GM12878 (cell line): ENCODE data around the gene BHLHA15. TPM values are rescaled to one million over a fixed set of nuclear protein-coding genes. Genes with fewer than 3 reads are reported as not detected.

Source experiments
- ATAC-seq: fragments of 200-7000 bp; cut with Tn5 transposase; 3 replicates; pipeline ENCODE4 v1.9.1; 2020; ENCODE audit warnings: mild to moderate bottlenecking, moderate library complexity
- BruUV-seq: library from RNA; stranded (reverse); fragments of 400-500 nt; replicated peaks from 2 replicates; lab custom pipeline; 2021; lab: Mats Ljungman, UMichigan
- CTCF ChIA-PET: fragments of 300-600 bp; sonication (Branson Sonifier 250); formaldehyde crosslinking; extraction: SDS; loops from one replicate; lab custom pipeline; 2021; ENCODE audit warnings: inconsistent platforms; lab: Yijun Ruan, JAX
- POLR2A ChIA-PET: fragments of 350-600 bp; formaldehyde crosslinking; extraction: SDS; loops from one replicate; lab custom pipeline; 2021; ENCODE audit warnings: inconsistent platforms; lab: Charles Lee
- RAD21 ChIA-PET: fragments of 300-600 bp; sonication (Branson Sonifier 250); formaldehyde crosslinking; loops from one replicate; lab custom pipeline; 2023; ENCODE audit warnings: antibody characterized with exemption; ENCODE audit not compliant: unreplicated experiment; lab: Charles Lee
- SMC1A ChIA-PET: fragments of 300-600 bp; sonication (Branson Sonifier 250); formaldehyde crosslinking; loops from one replicate; lab custom pipeline; 2023; ENCODE audit not compliant: unreplicated experiment, uncharacterized antibody; lab: Charles Lee
- DNase-seq: peaks from one replicate; pipeline ENCODE4 v3.0.0-alpha.2; 2011; ENCODE audit warnings: low read depth, low spot score
- FAIRE-seq: peaks from 3 replicates; lab custom pipeline; 2011; peaks lifted over from hg19 to GRCh38; lab: Jason Lieb, UNC
- H2AFZ ChIP-seq: 2 replicates; pipeline ENCODE4 v1.6.0; 2011; ENCODE audit warnings: low read depth, low read length, control low read depth; ENCODE audit not compliant: control insufficient read depth
- H3K27ac ChIP-seq: 2 replicates; pipeline ENCODE4 v1.5.1; 2011; ENCODE audit warnings: control low read depth; ENCODE audit not compliant: control insufficient read depth, insufficient read depth
- H3K27me3 ChIP-seq, 2 experiments: replicated peaks in 1 of 2; 2 replicates each; pipeline versions ENCODE4 v1.6.0 to v1.6.1; 2011; ENCODE audit warnings: low read length in 1 of 2; ENCODE audit not compliant: control insufficient read depth in 2 of 2, insufficient read depth in 2 of 2
- H3K36me3 ChIP-seq, 2 experiments: 2 replicates each; pipeline ENCODE4 v1.5.1; 2011; ENCODE audit warnings: low read length in 1 of 2; ENCODE audit not compliant: control insufficient read depth in 2 of 2, insufficient read depth in 2 of 2
- H3K4me1 ChIP-seq: 2 replicates; pipeline ENCODE4 v1.6.1; 2011; ENCODE audit warnings: mild to moderate bottlenecking, low read length, moderate library complexity, mixed read lengths; ENCODE audit not compliant: control insufficient read depth, insufficient read depth
- H3K4me2 ChIP-seq: 2 replicates; pipeline ENCODE4 v1.6.0; 2011; ENCODE audit warnings: control low read depth; ENCODE audit not compliant: control insufficient read depth, insufficient read depth
- H3K4me3 ChIP-seq: fragments of 200-600 bp; sonication (generic); 2 replicates; pipeline ENCODE4 v1.5.1; 2016
- H3K79me2 ChIP-seq: 2 replicates; pipeline ENCODE4 v1.6.0; 2011; ENCODE audit warnings: low read length; ENCODE audit not compliant: control insufficient read depth, insufficient read depth
- H3K9ac ChIP-seq: 2 replicates; pipeline ENCODE4 v1.8.0; 2011; ENCODE audit warnings: low read length, control low read depth, mixed read lengths; ENCODE audit not compliant: control insufficient read depth, insufficient read depth
- H3K9me3 ChIP-seq: replicated peaks from 3 replicates; pipeline ENCODE4 v1.5.1; 2011; ENCODE audit warnings: mild to moderate bottlenecking, low read length; ENCODE audit not compliant: control insufficient read depth, insufficient read depth
- H4K20me1 ChIP-seq: 2 replicates; pipeline ENCODE4 v1.6.0; 2011; ENCODE audit not compliant: control insufficient read depth, insufficient read depth
- CEBPZ ChIP-seq: fragments of 150-350 bp; IDR thresholded peaks from 2 replicates; pipeline ENCODE4 v1.6.1; 2016; ENCODE audit warnings: low read depth, low read length
- CREM ChIP-seq: IDR thresholded peaks from 2 replicates; pipeline ENCODE4 v1.6.1; 2014; ENCODE audit warnings: antibody characterized with exemption, low read depth
- EP300 ChIP-seq, 2 experiments: fragments of 150-350 bp in 1 of 2; IDR thresholded peaks; 2 replicates each; pipeline ENCODE4 v1.6.1; 2011 to 2012; ENCODE audit warnings: low read depth in 2 of 2, low read length in 2 of 2, borderline replicate concordance in 1 of 2, improper control_type of control experiment in 1 of 2, inconsistent platforms in 1 of 2; ENCODE audit not compliant: control insufficient read depth in 1 of 2
- GATAD2B ChIP-seq: fragments of 450-650 bp; conservative IDR thresholded peaks from 2 replicates; pipeline ENCODE4 v1.6.1; 2017; ENCODE audit warnings: low read depth, mild to moderate bottlenecking, moderate library complexity
- POLR2AphosphoS5 ChIP-seq: IDR thresholded peaks from 2 replicates; pipeline ENCODE4 v1.6.1; 2011; ENCODE audit warnings: mild to moderate bottlenecking, low read length, inconsistent platforms
- SIN3A ChIP-seq: IDR thresholded peaks from 2 replicates; pipeline ENCODE4 v1.6.1; 2012; ENCODE audit warnings: low read depth, low read length, improper control_type of control experiment
- WRNIP1 ChIP-seq: IDR thresholded peaks from 2 replicates; pipeline ENCODE4 v1.6.1; 2011; ENCODE audit warnings: low read depth, low read length, improper control_type of control experiment, borderline replicate concordance
- YY1 ChIP-seq: IDR thresholded peaks from 2 replicates; pipeline ENCODE4 v1.6.1; 2011; ENCODE audit warnings: low read depth, mild to moderate bottlenecking, low read length
- ZBTB11 ChIP-seq: fragments of 450-650 bp; formaldehyde crosslinking; IDR thresholded peaks from 2 replicates; pipeline ENCODE4 v1.5.0; 2022; ENCODE audit warnings: mild to moderate bottlenecking, missing genetic modification characterization
- WGBS: methylation state at CpG from one replicate; pipeline ENCODE4 v1.1.6; 2016; ENCODE audit warnings: low lambda C conversion rate; ENCODE audit not compliant: insufficient replicate concordance, insufficient coverage; ENCODE audit errors: missing lambda C conversion rate; 5-methylcytosine and 5-hydroxymethylcytosine counted together
- in situ Hi-C: fragments of 300-500 bp; cut with MboI; formaldehyde crosslinking; loops from 9 replicates; pipeline ENCODE4 v1.14.3; 2018; ENCODE audit warnings: mixed read lengths
- intact Hi-C: fragments of 100-400 bp; cut with micrococcal nuclease; formaldehyde crosslinking; loops from one replicate; pipeline ENCODE4 v1.14.2; 2022; ENCODE audit not compliant: unreplicated experiment
- polyA plus RNA-seq, 11 experiments: library from polyadenylated mRNA; depleted of rRNA in 4 of 11; unstranded in 6 of 11; stranded (reverse) in 5 of 11; fragments of >200 nt; fragmentation: Nextera tagmentation in 4 of 11; fragmentation: Illumina TruSeq in 1 of 11; extraction: Ambion mirVana in 4 of 11; extraction: Trizol in 1 of 11; gene quantifications; 1 replicate in 1 of 11; 2 replicates in 10 of 11; pipeline versions ENCODE4 v1.2.1 to v1.2.3, GENCODE V29; 2011 to 2016; ENCODE audit warnings: inconsistent platforms in 2 of 11, missing spikeins in 2 of 11, low read depth in 1 of 11
- total RNA-seq, 4 experiments: library from RNA; depleted of rRNA in 3 of 4; stranded (reverse); fragments of >200 nt in 3 of 4; fragmentation: Illumina TruSeq in 1 of 4; extraction: Trizol in 1 of 4; gene quantifications; 2 replicates each; pipeline versions ENCODE4 v1.2.1 to v1.2.3, GENCODE V29; 2013 to 2021
- TF ChIP-seq, protein P1 (sequence below): IDR thresholded peaks from 2 replicates; pipeline ENCODE4 v1.6.1; 2012; ENCODE audit warnings: mild to moderate bottlenecking, low read depth, low read length

The BHLHA15 gene
- total and polyA plus RNA-seq, 10 of the 15 experiments (the other 5 are each of a cell fraction or from before 2014, with no cell fraction given) = 0.54 to 4.2 (median 2.5) TPM; not detected in 4

DNA sequence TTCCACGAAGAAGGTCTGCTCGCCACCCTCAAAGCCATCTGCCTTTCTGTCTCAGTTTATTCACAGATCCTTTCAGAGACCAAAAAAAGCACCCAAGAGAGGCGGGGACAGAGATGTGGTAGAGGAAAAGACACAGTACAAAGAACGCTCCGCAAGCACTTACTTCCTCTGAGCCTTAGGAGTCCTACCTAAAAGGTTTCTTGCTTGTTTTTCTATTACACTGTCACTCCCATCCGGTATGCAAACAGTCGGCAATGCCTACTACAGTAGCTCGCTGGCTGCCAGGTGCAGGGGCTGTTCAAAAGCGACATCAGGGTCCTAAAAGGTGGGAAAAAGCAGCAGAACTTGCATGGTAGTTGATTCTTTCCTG, 40.0 kb downstream of the BHLHA15 start (continued):
- no peak for TF ChIP-seq CEBPZ
- no peak for TF ChIP-seq POLR2AphosphoS5
- TF ChIP-seq EP300 (IDR thresholded peaks at IDR 0.05; ENCODE audit: borderline replicate concordance in 1 of 2, control insufficient read depth in 1 of 2, low read depth in 2 of 2, low read length in 2 of 2) = no peak
- TF ChIP-seq WRNIP1 = no peak

DNA sequence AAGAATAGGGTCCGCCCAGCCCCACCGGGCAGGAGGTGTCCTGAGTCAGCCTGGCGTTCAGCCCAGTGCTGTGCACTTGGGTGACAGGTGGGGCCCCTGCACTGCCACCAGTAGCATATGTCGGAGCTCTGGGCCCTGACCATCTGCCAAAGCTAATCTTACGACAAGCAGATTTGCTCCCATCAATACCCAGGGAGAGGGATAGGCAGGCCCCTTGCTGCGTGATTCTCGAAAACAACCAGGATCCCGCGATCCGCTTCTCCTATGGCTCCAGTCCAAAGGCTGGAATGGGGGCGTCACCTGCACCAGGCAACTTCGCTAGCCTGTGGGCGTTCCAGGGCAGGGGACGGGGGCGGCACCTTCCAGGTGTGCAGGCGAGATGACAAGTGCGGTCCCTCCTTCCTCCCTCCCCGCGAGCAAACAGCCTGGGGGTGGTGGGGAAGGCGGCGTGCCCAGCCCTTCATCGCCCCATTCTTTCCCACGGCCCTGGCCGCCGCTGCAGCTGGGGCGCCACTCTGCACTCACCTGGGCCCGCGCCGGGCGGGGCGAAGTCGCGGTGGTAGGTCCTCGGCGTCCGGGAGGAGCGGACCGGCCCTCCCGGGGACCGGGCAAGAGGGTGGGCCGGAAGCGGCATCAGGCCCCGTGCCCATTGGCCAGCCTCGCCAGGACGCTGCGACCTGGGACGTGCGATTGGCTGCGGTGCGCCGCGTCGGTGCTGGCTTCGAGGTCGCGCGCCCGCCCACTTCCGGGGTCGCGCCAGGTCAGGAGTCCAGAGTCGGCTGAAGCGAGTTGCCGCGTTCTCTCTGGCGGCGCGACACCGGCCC, 40.6 kb downstream of the BHLHA15 start, which contains the start of gene TECPR1:
Gene TECPR1 (minus strand): TSS at position 632 of the 824 bp plus-strand sequence. CDS start 6,086 bp downstream, outside the sequence.
- peak; percentile 94 for FAIRE-seq
- in situ Hi-C loops (no loop called here), intact Hi-C loops (no loop called here)
- CTCF ChIA-PET = interaction anchor here (0.9 to 2.1 kb wide), 4 partner anchors 14 to 148 kb away, joined by 3 to 11 read pairs (median 4); no protein-coding TSS in a partner anchor
- Histone ChIP-seq H4K20me1 (no peaks in the 10 kb centered on the region), H3K36me3 (no peaks in the 10 kb centered on the region), H3K27me3 (no peaks in the 10 kb centered on the region), H3K27ac (peak within 1 kb of the TSS; percentile 59), H3K4me2 (peak within 1 kb of the TSS; percentile 84), H2AFZ (peak within 1 kb of the TSS; percentile 95), H3K9ac (peak within 1 kb of the TSS; percentile 63), H3K4me3 (peak within 1 kb of the TSS; percentile 83), H3K79me2 (peaks cover 10% of the 10 kb centered on the region), H3K4me1 (peaks cover 10% of the 10 kb centered on the region), H3K9me3 (no peaks in the 10 kb centered on the region)
- BruUV-seq = no TSS peak
- peak; percentile 99 for ATAC-seq
- SMC1A ChIA-PET = interaction anchor here (1.0 to 2.4 kb wide), 3 partner anchors 12 to 168 kb away, joined by 3 to 8 read pairs (median 4); partner anchors contain the start of gene BAIAP2L1
- WGBS = 2% methylated on average over 69 of the region's 69 CpGs
- POLR2A ChIA-PET = interaction anchor here (0.6 kb wide), 1 partner anchor 26 kb away, joined by 4 read pairs; no protein-coding TSS in a partner anchor
- RAD21 ChIA-PET = interaction anchor here (1.8 to 3.7 kb wide), 4 partner anchors 31 to 230 kb away, joined by 6 to 19 read pairs (median 12); partner anchors contain the start of gene BAIAP2L1
- DNase-seq = peak; percentile 66
- peak; percentile 68 for TF ChIP-seq ZBTB11
- TF ChIP-seq, protein P1, sequence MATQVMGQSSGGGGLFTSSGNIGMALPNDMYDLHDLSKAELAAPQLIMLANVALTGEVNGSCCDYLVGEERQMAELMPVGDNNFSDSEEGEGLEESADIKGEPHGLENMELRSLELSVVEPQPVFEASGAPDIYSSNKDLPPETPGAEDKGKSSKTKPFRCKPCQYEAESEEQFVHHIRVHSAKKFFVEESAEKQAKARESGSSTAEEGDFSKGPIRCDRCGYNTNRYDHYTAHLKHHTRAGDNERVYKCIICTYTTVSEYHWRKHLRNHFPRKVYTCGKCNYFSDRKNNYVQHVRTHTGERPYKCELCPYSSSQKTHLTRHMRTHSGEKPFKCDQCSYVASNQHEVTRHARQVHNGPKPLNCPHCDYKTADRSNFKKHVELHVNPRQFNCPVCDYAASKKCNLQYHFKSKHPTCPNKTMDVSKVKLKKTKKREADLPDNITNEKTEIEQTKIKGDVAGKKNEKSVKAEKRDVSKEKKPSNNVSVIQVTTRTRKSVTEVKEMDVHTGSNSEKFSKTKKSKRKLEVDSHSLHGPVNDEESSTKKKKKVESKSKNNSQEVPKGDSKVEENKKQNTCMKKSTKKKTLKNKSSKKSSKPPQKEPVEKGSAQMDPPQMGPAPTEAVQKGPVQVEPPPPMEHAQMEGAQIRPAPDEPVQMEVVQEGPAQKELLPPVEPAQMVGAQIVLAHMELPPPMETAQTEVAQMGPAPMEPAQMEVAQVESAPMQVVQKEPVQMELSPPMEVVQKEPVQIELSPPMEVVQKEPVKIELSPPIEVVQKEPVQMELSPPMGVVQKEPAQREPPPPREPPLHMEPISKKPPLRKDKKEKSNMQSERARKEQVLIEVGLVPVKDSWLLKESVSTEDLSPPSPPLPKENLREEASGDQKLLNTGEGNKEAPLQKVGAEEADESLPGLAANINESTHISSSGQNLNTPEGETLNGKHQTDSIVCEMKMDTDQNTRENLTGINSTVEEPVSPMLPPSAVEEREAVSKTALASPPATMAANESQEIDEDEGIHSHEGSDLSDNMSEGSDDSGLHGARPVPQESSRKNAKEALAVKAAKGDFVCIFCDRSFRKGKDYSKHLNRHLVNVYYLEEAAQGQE = no peak
- TF ChIP-seq CREM = peak; percentile 82
- peak; percentile 69; the same call in 1 of the 2 replicates for TF ChIP-seq GATAD2B
- no peak for TF ChIP-seq YY1
- peak; percentile 21; the same call in 1 of the 2 replicates for TF ChIP-seq SIN3A
